ENCODE data around the gene TRIM8. TPM values are rescaled to one million over a fixed set of nuclear protein-coding genes. Genes with fewer than 3 reads are reported as not detected.

Gene TRIM8
- total and polyA plus RNA-seq, 2 of the 8 experiments (the other 6 are each of a cell fraction or from before 2014, with no cell fraction given) = 24.9 to 38.8 TPM

GRCh38 chr10:102705531-102705930, 61.3 kb downstream of the TRIM8 start:
- Histone ChIP-seq H3K27ac (ENCODE audit: low read depth, low read length) (no peak overlapping the region), H4K5ac (ENCODE audit: insufficient read length, low read depth, low read length) (no peak overlapping the region), H3K14ac (ENCODE audit: insufficient read length) (no peak overlapping the region), H3K18ac (ENCODE audit: extremely low read depth, low read length) (no peak overlapping the region), H3K23me2 (ENCODE audit: low read depth, low read length) (no peaks in the 10 kb centered on the region), H4K91ac (replicated peaks; ENCODE audit: insufficient read length, low read length) (no peak overlapping the region), H3K56ac (replicated peaks; ENCODE audit: insufficient read length, low read depth, low read length) (no peak overlapping the region), H3K9ac (replicated peaks in 1 of 4; ENCODE audit: extremely low read depth in 1 of 4, low read depth in 3 of 4, low read length in 3 of 4) (no peak overlapping the region), H3K9me3 (ENCODE audit: insufficient read depth in 2 of 2, low read depth in 1 of 2, low read length in 1 of 2) (no peaks in the 10 kb centered on the region), H2AK5ac (ENCODE audit: low read depth, low read length) (no peak overlapping the region), H2BK15ac (ENCODE audit: low read length) (no peak overlapping the region), H2BK20ac (ENCODE audit: low read length) (no peak overlapping the region), H4K8ac (ENCODE audit: extremely low read depth, insufficient read depth, low read length) (no peak overlapping the region), H2BK120ac (replicated peaks; ENCODE audit: low read depth, low read length) (no peak overlapping the region), H2BK5ac (ENCODE audit: low read depth, low read length) (no peak overlapping the region), H3K79me1 (ENCODE audit: low read depth, low read length) (no peaks in the 10 kb centered on the region; the same call in 1 of the 2 replicates), H3K79me2 (ENCODE audit: control insufficient read depth in 1 of 2, insufficient read depth in 2 of 2, low read length in 2 of 2) (peaks cover 0 to 16% of the 10 kb centered on the region in 2 experiments; a peak in 2 of 4 replicates), H3K4ac (replicated peaks; ENCODE audit: insufficient read length, low read depth, low read length) (no peak overlapping the region), H4K20me1 (replicated peaks in 1 of 2; ENCODE audit: control insufficient read depth in 1 of 2, insufficient read depth in 2 of 2, low read length in 2 of 2) (peaks cover 0 to 4% of the 10 kb centered on the region in 2 experiments), H3K23ac (ENCODE audit: insufficient read length) (no peak overlapping the region), H3K4me3 (ENCODE audit: extremely low read depth in 1 of 4, insufficient read depth in 2 of 4, low read depth in 3 of 4, low read length in 4 of 4) (no peak overlapping the region), H3K4me2 (ENCODE audit: insufficient read depth in 1 of 2, low read depth in 2 of 2, low read length in 2 of 2) (no peak overlapping the region), H3K27me3 (replicated peaks in 1 of 4; ENCODE audit: control insufficient read depth in 3 of 4, extremely low read depth in 1 of 4, insufficient read depth in 3 of 4, low read length in 3 of 4) (no peaks in the 10 kb centered on the region), H2AFZ (ENCODE audit: low read length) (no peak overlapping the region), H3K4me1 (replicated peaks in 1 of 4; ENCODE audit: control insufficient read depth in 3 of 4, insufficient read depth in 4 of 4, low read length in 3 of 4) (no peaks in the 10 kb centered on the region; a peak in 1 of 7 replicates), H2BK12ac (ENCODE audit: low read depth, low read length) (no peak overlapping the region), H3K36me3 (ENCODE audit: control insufficient read depth in 2 of 4, insufficient read depth in 4 of 4, low read length in 3 of 4) (0 out of 8 replicates have a peak, but pooled peaks cover 0 to 4% (median 0%) of the 10 kb centered on the region in 4 experiments)
- CTCF ChIA-PET (ENCODE audit: partially characterized antibody) = no interaction called here
- 96% methylated on average over 2 of the region's 2 CpGs; no CpG with 5 or more reads in 1 of the 2 experiments for WGBS, 2 experiments (ENCODE audit: extremely low coverage in 1 of 2, insufficient coverage in 1 of 2, insufficient read length in 1 of 2, insufficient replicate concordance in 2 of 2, low coverage in 1 of 2, low lambda C conversion rate in 2 of 2, missing lambda C conversion rate in 1 of 2)
- FAIRE-seq (no peak), DNase-seq (ENCODE audit: low read depth in 1 of 2, low spot score in 2 of 2) (no peak)
- POLR2A ChIA-PET (ENCODE audit: partially characterized antibody) = no interaction called here
- no peak for TF ChIP-seq YY1 (IDR thresholded peaks at IDR 0.05; ENCODE audit: low read depth, low read length)
- TF ChIP-seq SP1 (IDR thresholded peaks at IDR 0.05; ENCODE audit: low read depth, low read length) = no peak
- no peak for TF ChIP-seq GABPA (IDR thresholded peaks at IDR 0.05; ENCODE audit: borderline replicate concordance, insufficient read depth, low read length)
- no peak for TF ChIP-seq RFX5 (IDR thresholded peaks at IDR 0.05; ENCODE audit: borderline replicate concordance, low read depth, low read length)
- TF ChIP-seq ASH2L (IDR thresholded peaks at IDR 0.05; ENCODE audit: low read length) = no peak
- no peak for TF ChIP-seq TBP (IDR thresholded peaks at IDR 0.05; ENCODE audit: low read depth, low read length)
- no peak for TF ChIP-seq POLR2AphosphoS5 (IDR thresholded peaks at IDR 0.05; ENCODE audit: low read depth, low read length)
- no peak for TF ChIP-seq TCF12 (IDR thresholded peaks at IDR 0.05; ENCODE audit: low read depth, low read length)
- TF ChIP-seq MAFK (IDR thresholded peaks at IDR 0.05; ENCODE audit: low read depth, low read length) = no peak
- TF ChIP-seq CREB1 (IDR thresholded peaks at IDR 0.05) = no peak
- no peak for TF ChIP-seq RAD21 (IDR thresholded peaks at IDR 0.05 in 1 of 2, conservative IDR thresholded peaks at IDR 0.05 in 1 of 2; ENCODE audit: low read depth in 2 of 2, low read length in 2 of 2)
- no peak for TF ChIP-seq HDAC6 (IDR thresholded peaks at IDR 0.05; ENCODE audit: low read depth, low read length)
- no peak for TF ChIP-seq SUZ12 (IDR thresholded peaks at IDR 0.05; ENCODE audit: low read length)
- TF ChIP-seq EP300 (IDR thresholded peaks at IDR 0.05; ENCODE audit: borderline replicate concordance in 1 of 2, low read depth in 2 of 2, low read length in 2 of 2) = no peak
- no peak for TF ChIP-seq SAP30 (IDR thresholded peaks at IDR 0.05; ENCODE audit: insufficient read depth, insufficient replicate concordance, low read length)
